ENCODE measurements around the gene EMILIN1. TPM values are rescaled to one million over a fixed set of nuclear protein-coding genes. Genes with fewer than 3 reads are reported as not detected.

EMILIN1 gene
- total RNA-seq, 1 donor from 2014 or later, result 21.0 TPM

DNA sequence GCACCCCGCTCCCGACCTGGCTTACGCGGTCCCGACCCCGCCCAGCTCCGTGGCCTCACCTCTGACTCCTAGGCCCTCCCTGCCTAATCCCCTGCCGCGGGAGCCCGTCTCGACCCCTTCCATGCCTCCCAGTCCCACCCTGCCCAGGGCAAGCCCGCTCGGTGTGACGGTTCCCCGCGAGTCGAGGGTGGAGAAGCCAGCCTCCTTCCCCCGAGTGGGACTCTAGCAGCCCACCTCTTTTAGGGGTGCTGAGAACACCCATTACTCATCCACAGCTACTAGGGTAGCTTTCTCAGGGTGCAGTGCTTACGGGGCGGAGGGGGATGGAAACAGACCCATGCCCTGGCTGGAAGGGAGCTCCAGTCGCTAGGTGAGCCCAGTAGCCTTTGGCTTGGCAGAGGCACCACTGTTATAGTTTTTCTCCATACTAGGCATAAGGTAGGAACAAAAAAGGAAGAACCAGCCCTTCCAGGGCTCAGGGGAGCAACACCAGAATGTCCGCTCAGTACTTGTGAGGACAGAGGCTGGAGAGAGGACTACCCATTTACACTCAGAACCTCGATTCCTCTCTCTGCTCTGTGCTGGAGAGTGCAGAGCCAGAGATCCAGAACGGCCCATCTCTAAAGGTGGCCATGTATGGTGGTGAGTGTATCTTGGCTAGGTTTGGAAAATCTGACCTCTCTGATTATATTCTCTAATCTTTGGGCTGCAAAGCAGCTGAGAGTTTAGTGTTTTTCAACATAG lies 26.3 kb upstream of the EMILIN1 start:
- intact Hi-C loops (cut with DNase I), result loop anchor here (2.0 kb wide), 2 partner anchors 21 to 35 kb away; partner anchors contain the start of gene KHK
- peak; percentile 81 for DNase-seq (ENCODE audit: low spot score)

DNA sequence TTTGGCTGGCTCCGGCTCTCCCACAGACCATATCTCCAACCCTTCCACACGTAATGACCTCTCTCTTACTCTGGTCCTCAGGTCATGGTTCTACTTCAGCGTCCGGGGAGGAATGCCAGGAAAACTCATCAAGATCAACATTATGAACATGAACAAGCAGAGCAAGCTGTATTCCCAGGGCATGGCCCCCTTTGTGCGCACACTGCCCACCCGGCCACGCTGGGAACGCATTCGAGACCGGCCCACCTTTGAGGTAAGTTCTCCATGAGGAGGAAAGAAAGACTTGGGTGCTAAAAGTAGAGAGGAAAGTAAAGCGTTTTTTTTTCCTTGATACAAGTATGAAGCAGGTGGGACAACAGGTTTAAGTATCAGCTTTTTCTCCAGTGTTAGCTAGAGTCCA lies 25.1 kb upstream of the EMILIN1 start:
- intact Hi-C loops (cut with DNase I), result no loop called here
- no peak for DNase-seq (ENCODE audit: low spot score)

DNA sequence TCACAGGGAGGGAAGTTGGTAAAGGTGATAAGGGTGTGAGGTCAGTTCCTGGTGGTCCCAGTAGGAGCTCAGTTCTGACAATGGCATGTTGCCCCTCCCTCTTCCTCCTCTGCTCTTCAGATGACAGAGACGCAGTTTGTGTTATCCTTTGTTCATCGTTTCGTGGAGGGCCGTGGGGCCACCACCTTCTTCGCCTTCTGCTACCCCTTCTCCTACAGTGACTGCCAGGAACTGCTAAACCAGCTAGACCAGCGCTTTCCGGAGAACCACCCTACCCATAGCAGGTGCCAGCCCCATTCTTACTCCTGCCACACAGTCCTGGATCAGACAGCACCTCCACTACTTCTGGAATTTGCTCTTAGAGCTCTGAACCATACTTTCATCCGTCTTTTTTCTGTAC lies 24.6 kb upstream of the EMILIN1 start:
- intact Hi-C loops (cut with DNase I), result no loop called here
- DNase-seq (ENCODE audit: low spot score), result no peak

DNA sequence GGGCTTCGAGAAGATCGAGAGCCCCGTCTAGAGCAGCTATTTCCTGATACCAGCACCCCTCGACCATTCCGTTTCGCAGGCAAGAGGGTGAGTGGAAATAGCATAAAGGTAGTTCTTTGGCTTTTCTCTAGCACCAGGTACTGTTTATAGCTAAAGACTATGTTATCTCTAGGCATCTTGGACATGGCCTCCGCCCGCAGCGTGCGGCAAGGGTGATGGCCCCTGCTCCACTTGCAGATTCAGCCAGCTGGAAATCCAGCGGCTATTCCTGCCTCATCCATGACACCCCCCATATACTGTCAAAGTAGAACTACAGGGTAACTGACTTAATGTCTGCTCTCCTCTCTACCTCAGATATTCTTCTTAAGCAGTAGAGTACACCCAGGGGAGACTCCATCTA lies 23.7 kb upstream of the EMILIN1 start:
- intact Hi-C loops (cut with DNase I), result no loop called here

DNA sequence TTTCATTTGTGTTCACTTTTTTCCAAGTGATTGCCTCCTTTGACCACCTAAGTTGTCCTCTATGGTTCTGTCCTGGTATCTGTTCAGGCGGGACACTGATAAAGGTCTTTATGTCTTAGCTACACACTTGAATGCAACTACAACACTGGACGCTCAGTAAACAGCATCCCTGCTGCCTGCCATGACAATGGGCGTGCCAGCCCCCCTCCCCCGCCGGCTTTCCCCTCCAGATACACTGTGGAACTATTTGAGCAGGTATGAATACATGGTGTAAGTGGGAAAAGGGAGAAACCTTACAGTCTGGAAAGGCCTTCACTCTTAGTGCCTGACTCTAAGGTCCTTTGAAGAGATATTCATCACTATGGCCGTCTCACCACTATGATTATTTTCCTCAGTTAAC lies 21.2 kb upstream of the EMILIN1 start:
- no peak for DNase-seq (ENCODE audit: low spot score)
- intact Hi-C loops (cut with DNase I), result no loop called here

More for the DNA sequence above, 23.7 kb upstream of the EMILIN1 start:
- DNase-seq (ENCODE audit: low spot score), result no peak

DNA sequence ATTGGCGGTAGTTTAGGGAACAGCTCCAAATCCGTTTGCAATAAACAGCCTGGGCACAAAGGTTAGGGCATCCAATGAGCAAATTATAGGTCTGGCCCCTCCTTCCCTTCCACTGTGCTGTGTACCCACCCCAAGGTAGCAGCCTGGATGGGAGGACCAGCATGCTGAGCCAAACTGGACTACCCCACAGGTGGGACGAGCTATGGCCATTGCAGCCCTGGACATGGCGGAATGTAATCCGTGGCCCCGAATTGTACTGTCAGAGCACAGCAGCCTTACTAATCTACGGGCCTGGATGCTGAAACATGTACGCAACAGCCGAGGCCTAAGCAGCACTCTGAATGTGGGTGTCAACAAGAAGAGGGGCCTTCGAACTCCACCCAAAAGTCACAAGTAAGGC lies 20.2 kb upstream of the EMILIN1 start:
- DNase-seq (ENCODE audit: low spot score), result no peak
- intact Hi-C loops (cut with DNase I), result no loop called here

DNA sequence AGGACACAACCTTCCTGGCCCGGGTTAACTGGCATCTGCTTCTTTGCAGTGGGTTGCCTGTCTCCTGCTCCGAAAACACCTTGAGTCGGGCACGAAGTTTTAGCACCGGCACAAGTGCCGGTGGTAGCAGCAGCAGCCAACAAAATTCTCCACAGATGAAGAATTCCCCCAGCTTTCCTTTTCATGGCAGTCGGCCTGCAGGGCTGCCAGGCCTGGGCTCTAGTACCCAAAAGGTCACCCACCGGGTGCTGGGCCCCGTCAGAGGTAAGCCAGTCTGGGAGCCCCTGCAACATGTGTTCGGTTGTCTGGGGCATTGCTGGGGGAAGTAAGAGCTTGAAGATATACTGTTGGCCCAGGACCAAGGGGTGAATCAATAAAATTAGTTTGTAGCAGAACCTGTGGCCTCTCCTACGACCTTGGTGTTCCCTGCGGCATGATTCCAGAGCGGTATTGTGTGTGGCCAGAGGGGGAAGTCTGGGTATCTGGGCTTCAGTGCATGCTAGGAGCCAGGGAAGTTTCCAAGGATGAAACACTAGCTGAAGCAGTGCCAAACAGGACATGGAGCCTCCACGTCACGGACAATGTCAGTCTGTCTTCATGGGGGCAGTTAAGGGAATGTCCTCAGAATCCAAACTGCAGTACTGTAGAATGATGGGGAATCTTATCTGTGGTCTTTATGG lies 19.1 kb upstream of the EMILIN1 start:
- intact Hi-C loops (cut with DNase I), result no loop called here
- no peak for DNase-seq (ENCODE audit: low spot score)

DNA sequence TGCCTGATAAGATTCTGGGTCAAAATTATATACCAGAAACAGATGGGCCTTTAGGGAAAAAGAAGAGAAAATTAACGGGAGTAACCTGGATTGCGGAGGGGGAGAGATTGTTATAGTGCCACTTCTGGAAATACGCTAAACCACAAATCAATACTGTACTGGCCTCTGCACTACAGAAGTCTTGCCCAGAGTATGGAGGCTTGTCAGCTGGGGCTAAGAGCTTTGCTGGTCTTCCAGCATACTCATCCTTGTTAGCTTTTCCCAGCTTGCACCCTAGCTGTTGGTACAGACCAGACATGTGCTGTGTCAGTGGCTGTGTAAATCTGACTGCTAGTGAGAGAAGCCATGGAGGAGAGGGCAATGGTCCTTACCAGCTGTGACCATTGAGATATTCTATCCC lies 18.1 kb upstream of the EMILIN1 start:
- intact Hi-C loops (cut with DNase I), result no loop called here

DNA sequence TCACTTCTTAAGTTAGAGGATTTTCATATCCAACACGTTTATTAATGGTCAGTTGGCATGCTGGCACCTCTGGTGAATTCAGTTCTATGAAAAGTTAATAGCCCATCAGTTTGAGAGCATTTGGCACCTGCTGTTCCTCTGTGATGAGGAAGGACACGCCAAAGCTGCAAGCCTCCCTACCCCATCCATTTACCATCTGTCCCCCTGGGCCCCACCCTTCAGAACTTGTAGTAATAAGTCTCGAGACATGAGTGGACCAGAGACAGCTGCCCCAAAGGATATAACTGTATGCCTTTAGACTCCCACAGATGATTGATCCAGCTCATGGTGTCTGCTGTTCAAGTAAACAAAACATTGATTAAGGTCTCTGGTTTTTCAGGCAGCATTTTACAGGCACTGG lies 13.3 kb upstream of the EMILIN1 start:
- intact Hi-C loops (cut with DNase I), result no loop called here
- no peak for DNase-seq (ENCODE audit: low spot score)

More for the DNA sequence above, 18.1 kb upstream of the EMILIN1 start:
- DNase-seq (ENCODE audit: low spot score), result no peak

DNA sequence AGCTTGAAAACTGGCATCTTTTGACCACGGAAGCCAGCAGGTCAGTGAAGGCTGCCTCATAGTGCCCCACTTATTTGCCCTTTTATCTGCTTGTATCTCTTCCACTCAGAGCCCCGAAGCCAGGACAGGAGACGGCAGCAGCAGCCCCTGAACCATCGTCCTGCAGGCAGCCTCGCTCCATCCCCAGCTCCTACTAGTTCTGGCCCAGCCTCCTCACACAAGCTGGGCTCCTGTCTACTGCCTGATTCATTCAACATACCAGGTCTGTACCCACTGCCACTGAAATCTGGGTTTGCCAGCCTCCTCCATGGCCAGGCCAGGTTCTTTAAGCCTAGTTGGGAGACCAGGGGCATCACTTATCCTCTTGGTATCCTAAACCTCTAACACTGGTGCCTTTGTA lies 11.0 kb upstream of the EMILIN1 start:
- no peak for DNase-seq (ENCODE audit: low spot score)
- intact Hi-C loops (cut with DNase I), result no loop called here

DNA sequence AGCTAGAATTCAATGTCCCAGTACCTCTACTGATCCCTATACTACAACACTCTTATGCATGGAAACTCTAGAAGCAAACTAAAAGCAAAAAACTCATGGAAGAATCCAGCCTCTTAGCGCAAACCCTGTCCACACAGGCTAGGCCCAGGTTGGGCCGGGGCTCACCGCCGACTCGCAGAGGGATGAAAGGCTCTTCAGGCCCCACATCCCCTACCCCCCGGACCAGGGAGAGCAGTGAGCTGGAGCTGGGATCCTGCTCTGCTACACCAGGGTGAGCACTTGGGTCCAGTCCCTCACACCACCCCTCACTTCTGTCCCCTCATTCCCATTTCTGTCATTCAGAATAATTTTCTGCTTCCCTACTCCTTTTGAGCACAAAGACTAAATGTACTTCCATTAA lies 9.0 kb upstream of the EMILIN1 start:
- intact Hi-C loops (cut with DNase I), result no loop called here
- DNase-seq (ENCODE audit: low spot score), result no peak

DNA sequence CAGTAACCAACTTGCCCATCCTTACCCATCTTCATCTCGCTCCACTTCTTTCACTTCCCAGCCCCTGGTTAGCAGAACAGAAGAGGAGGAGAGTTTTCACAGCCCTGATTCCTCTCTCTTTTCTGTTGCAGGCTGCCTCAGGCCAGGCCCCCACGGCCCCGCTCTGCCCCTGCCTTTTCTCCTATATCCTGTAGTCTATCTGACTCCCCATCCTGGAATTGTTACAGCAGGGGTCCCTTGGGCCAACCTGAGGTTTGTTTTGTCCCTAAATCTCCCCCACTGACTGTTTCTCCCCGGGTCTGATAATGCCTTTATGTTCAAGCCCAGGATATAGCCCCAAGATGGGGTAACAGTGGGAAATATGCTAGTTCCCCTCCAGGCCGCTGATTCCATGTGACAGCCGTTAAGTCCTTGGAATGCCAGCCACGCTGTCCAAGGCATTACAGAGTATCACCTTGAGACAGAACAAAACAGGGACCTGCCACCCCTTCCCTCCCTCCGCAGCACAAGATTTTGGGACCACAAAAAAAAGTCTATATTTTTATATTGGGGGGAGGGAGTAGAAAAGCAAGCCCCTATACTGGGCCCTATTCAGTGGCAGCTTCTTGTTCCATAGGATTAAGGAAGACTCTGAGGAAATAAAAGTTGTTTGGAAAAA lies 8.3 kb upstream of the EMILIN1 start:
- intact Hi-C loops (cut with DNase I), result loop anchor here (5.0 kb wide), 1 partner anchor 38 kb away; the partner anchor contains the start of gene TMEM214
- DNase-seq (ENCODE audit: low spot score), result no peak

DNA sequence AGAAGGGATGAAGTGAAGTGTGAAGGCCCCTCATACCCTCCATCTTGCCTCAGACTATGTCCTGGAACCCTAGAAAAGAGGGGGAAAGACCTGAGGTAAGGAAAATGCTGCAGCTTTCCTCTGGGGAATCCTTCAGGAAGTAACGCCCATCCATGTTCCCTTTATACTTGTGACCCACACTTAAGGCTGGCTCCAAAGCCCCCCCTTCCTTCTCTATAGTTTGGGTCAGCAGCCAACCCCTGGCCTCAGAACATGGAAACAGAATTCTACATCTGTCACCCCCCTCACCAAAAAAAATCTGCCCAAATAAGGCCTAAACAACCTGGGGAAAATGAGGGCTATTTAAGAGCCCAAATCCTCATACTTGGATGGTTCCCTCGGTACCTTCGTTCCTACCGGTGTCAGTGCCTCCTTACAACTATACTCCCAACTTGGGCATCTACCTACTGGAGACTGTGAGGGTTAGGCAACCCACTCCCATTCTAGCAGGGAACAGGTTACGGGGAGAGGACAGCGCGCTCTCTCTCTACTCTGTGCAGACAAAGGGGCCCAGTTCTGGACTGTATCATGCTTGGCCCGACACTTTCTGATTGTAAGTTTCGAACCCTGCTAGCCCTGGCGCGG lies 7.7 kb upstream of the EMILIN1 start:
- no peak for DNase-seq (ENCODE audit: low spot score)
- intact Hi-C loops (cut with DNase I), result loop anchor here (1.0 to 5.0 kb wide), 2 partner anchors 11 to 38 kb away; partner anchors contain the start of gene TMEM214

DNA sequence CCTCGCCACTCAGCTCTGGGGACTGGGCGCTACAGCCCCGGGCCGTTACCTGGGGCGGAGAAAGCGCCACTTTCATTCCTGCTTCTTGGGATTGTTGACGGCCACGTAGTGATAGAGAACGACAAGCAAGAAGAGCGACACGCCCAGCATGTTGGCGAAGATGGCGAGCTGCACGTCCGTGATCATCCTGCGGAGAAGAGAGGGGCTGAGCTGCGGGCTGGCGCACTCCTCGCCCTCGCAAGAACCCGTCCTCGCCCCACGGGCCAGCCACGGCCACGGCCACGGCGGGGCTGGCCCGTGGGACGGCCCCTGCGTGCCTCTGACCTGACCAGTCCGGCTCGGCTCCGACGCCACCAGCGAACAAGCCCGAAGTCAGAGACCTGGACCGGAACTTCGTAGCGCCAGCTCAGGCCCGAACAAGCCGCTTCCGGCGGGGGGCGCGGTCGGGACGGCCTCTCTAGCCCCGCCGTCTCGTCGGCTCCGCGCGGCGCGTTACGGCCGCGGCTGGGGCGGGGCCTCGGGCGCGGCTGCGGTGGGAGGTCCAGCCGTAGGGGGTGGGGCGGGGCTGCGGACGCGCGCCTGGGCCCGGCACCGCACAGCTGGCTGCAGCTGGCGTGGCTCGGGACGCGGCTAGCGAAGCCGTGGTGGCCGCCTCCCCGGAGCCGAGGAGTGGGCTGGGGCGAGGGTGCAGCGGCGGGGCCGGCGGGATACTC lies 7.0 kb upstream of the EMILIN1 start, which contains the start of gene OST4:
OST4 (minus strand) TSS at position 378 of the 713 bp plus-strand sequence.
- DNase-seq (ENCODE audit: low spot score), result peak; percentile 98
- intact Hi-C loops (cut with DNase I), result loop anchor here (1.0 to 5.0 kb wide), 2 partner anchors 10 to 39 kb away; partner anchors contain the start of gene TMEM214

DNA sequence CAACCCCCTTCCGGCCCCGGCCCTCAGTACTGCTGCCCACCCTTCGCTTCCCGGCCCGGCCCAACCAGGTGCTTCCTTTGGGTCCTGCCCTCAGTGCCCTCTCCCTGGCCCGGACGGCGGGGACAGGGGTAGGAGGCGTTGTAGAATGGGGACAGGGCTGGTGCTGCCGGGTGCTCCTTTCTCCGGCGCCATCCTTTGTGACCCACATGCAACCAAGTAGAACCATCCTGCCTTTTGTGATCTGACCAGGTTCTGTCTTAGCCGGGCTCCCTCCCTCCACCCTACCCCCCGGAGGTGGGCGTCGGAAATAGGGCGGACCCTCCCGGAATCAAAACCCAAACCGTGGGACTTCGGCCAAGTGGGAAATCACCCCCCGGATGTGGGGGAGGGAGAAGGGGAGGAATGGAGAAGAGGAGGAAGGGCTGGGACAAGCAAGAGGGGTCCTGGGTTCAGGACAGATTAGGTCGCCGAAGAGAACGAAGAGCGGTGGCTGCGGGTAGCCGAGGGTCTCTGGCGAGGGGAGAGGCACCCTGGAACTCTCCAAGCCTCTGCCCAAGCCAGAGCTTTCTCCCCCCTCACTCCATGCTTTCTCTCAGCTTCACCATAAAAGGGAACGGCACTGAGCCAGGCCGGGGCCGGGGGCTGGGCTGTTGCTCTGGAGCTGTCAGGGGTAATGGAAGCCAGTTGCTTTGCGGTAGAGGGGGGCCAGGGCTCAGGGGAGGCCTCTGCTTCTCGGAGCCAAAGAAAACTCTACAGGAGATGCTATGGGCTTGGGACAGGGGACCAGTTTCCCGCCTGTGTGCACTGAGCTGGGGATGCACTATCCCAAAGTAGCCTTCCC lies 6.2 kb upstream of the EMILIN1 start:
- intact Hi-C loops (cut with DNase I), result loop anchor here (1.0 to 5.0 kb wide), 3 partner anchors 9 to 40 kb away; partner anchors contain the start of genes AGBL5 and TMEM214
- DNase-seq (ENCODE audit: low spot score), result no peak

DNA sequence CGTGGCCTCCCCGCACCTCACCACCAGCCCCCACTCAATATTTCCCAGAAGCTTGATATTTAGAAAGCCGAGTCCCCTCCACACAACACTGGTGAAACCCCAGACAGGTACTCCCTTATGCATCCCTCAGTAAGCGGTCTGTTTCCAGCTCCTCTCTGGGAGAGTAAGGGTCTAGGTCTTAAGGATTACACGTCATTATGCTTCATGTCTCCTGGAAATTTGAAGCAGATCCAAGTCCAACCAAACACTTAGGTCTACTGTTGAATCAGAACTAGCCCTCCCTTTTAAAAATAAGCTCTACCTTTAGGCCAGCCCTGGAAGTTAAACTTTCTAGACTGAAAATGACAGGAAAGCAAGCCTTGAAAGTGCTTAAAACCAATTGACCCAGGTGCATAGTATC lies 5.5 kb upstream of the EMILIN1 start:
- intact Hi-C loops (cut with DNase I), result loop anchor here (2.0 to 5.0 kb wide), 2 partner anchors 22 to 41 kb away; partner anchors contain the start of genes AGBL5 and TMEM214
- no peak for DNase-seq (ENCODE audit: low spot score)

DNA sequence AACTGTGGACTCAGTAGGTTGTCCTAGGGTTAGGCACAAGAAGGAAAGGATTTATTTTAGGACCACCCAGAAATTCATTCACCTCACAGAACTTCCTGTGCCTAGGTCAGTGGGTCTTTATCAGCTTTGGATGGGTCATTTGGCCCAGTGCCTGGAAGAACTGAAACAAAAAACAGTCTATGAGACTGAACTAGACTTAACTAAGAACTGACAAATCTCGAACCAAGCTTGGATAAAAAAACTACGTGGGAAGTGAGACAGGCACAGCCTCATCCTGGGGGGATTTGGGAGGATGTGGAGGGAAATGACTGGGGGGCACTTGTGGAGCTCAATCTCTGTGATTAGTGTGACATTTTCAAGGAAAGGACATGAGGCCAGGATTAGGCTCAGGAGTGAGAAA lies 4.6 kb upstream of the EMILIN1 start:
- DNase-seq (ENCODE audit: low spot score), result no peak
- intact Hi-C loops (cut with DNase I), result loop anchor here (2.0 to 5.0 kb wide), 2 partner anchors 23 to 41 kb away; partner anchors contain the start of genes AGBL5 and TMEM214

Measured in cardiac septum (tissue), 1 donor.